COR-L47 (cell line): Measurements from ENCODE around the gene MORN2.
A peak's percentile ranks its signal among the peaks of the same experiment; 100 is the strongest.
"Not testable (repeated sequence)": the region's sequence is repeated elsewhere in the genome, so short reads cannot be mapped to it uniquely, and the experiment has no call there.

Source experiments
- DNase-seq: peaks from one replicate; lab custom pipeline; 2025; lab: John Stamatoyannopoulos, UW

MORN2 gene

DNA sequence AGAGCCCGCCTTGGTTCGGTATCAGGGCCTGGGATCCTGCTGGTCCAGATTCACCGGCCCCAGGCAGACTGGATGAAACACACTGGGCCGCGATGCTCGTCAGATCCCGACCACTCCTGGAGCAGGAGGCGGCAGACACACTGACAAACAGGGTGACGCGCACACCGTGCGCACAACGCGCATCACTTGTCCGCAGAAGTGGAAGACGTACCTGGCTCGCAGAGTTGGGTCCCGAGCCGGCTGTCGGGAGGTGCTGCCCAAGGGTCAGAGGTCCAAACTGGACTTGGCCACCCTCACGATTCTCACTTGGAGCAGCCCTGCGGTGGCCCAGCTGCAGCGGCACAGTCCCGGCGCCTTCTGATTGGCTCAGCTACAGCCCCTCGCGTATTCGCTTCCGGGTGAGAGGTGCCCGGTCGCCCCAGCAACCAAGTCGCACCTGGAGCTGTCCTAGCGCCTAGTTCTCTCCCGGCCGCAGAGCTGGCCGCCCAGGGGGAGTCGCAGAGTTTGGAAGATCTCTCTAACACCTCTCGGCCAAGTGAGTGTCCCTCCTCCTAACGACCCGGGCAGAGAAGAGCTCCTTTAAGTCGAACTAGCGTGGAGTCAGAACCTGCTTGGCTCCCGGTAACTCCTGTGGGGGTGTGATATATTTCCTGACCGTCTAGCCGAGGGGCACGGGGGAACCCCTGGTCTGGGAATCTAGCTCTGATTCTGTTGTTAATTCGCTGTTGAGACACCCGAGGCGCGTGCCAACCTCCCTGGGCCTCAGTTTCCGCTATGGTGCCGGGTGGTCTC lies at the start of gene MORN2, which contains the start of gene DHX57:
Gene MORN2 (plus strand): TSS at position 401 of the 792 bp plus-strand sequence.
Gene DHX57 (minus strand): TSS at position 359 of the 792 bp plus-strand sequence. CDS start 7,529 bp downstream, outside the sequence.
- peak; percentile 73 for DNase-seq

DNA sequence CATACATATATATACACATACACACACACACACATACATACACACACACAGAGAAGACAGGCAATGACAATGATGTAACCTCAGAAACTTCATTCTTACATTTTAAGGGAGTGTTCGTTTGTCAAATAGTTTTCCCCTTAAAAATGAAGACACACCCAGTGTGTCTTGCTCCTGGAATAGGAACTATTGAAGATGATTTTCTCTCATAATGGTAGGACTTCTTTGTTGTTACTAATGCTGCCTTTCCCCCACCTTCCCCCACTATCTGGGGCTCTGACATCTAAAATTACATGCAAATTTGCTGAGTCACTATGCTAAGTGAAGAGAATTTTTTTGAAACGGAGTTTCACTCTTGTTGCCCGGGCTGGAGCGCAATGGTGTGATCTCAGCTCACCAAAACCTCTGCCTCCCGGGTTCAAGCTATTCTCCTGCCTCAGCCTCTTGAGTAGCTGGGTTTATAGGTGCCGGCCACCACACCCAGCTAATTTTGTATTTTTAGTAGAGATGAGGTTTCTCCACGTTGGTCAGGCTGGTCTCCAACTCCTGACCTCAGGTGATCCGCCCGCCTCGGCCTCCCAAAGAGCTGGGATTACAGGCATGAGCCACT lies 48.1 kb upstream of the MORN2 start:
- not testable (repeated sequence) for DNase-seq

GRCh38 chr2:38828460-38828859 lies 47.3 kb upstream of the MORN2 start:
- no peak for DNase-seq

- DNase-seq = no peak
These were observed 45.8 kb upstream of the MORN2 start for GRCh38 chr2:38829971-38830370.

DNA sequence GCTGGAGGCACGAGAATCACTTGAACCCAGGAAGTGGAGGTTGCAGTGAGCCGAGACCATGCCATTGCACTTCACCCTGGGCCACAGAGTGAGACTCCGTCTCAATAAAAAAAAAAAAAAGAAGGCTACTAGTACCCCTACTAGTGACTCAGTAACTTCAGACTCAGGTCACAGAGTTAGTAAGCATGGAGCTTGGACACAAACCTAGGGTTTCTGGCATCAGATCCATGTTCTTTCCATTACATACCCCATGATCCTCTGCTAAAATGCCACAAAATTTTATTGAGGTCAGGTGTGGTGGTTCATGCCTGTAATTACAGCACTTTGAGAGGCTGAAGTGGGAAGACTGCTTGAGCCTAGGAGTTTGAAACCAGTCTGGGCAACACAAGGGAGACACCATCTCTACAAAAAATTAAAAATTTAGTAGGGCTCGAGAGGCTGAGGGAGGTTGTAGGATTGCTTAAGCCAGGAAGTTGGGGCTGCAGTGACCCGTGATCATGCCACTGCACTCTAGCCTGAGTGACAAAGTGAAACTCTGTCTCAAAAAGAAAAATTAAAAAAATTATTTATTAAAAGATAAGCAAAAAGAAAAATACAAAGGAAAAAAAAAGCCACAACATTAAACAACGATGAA lies 45.1 kb upstream of the MORN2 start:
- DNase-seq = no peak

- DNase-seq = peak; percentile 4
These were observed 40.7 kb upstream of the MORN2 start for GRCh38 chr2:38835015-38835601.

- DNase-seq = no peak
These were observed 39.8 kb upstream of the MORN2 start for GRCh38 chr2:38835990-38836389.

DNA sequence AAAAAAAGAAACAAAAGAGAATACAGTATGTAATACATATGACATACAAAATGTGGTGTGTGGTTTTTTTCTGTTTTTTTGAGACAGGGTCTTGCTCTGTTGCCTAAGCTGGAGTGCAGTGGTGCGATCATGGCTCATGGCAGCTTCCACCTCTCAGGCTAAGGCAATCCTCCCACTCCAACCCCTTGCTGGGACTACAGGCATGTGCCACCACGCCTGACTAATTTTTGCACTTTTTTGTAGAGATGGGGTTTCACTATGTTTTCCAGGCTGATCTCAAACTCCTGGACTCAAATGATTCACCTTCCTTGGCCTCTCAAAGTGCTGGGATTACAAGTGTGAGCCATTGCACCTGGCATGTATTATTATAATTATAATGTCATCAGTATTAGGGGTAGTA lies 39.0 kb upstream of the MORN2 start:
- DNase-seq = no peak

- no peak for DNase-seq
These were observed 25.7 kb upstream of the MORN2 start for GRCh38 chr2:38850045-38850444.

GRCh38 chr2:38856165-38856564 lies 19.6 kb upstream of the MORN2 start:
- DNase-seq = no peak

DNA sequence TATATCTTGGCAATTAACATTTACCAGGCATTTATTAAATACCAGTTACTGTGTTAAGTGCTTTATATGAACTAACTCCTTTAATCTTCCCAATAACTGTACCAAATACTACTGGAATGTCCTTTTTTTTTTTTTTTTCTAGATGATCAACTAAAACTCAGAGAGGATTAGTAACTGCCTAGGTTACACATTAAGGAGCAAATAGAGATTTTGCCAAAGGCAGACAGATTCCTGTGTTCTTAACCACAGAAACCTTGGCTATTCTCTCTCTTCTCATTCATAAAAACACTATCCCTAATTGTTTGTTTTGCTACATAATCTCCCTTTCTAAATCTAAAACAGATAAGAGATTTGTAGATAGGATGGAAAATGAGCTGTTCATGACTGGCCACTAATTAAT lies 13.3 kb upstream of the MORN2 start:
- no peak for DNase-seq

DNA sequence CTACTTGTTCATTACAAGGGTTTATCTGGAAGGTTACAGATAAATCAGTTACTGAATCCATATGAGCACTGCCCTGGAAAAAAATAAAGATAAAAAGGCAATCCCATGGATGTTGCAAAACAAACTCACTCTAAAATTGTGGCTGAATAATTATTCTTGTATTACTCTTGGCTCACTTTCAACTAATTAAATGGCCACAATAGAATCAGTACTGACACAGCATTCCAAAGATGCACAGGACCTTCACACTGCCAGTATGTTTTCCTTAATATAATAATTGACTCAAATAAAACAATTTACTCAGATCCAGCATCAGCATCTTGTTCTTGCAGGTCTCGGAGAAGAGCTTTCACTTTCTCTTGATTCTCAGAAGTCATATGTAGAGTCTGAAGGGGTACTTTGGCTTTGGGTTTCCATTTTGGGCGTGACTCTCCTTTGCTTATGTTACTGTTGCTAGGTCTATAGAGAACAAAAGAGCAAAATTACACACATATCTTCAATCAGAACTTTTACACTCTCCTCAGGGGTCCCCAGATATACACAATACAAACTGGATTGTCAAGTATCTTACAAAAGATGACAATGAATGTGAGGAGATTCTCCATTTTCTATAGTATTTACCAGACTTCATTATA lies 12.6 kb upstream of the MORN2 start:
- no peak for DNase-seq

GRCh38 chr2:38866773-38867443 lies 8.9 kb upstream of the MORN2 start:
- no peak for DNase-seq

GRCh38 chr2:38871432-38871831 lies 4.3 kb upstream of the MORN2 start:
- no peak for DNase-seq

GRCh38 chr2:38873763-38874162 lies 2.0 kb upstream of the MORN2 start:
- no peak for DNase-seq

DNA sequence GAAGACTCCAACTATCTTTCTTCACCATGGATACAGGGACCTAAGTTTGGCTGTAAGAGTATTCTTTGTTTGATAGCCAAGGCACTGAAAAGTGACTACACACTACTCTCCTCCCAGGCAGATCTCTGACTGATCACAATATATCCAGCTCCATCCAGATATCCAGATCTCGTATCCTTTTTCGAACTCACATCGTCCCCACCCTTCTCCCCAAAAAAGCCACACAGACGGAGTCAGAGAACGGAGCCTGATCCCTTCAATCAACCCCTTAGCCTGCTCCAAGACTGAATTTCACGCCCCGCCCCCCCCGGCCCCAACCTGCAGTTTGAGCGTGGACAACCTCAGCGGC lies 575 bp upstream of the MORN2 start:
- DNase-seq = no peak

DNA sequence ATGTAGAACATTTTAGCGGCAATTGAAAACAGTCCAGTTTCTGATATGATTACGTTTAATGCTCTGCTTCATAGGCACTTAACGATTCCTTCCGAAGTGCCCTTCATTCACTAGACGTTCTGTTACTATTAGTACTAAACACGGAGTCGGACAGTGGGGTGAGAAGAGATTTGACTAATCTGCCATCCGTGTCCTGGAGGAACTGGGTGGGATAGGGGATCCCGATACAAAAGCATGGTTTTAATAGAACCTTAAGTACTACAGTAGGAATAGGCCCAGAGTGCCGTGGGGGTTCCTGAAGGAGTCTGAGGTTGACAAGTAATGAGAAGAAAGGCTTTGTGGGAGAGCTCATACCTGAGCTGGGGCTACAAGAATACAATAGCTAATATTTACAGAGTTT lies 631 bp downstream of the MORN2 start:
- DNase-seq = no peak

GRCh38 chr2:38886063-38886462 lies 10.3 kb downstream of the MORN2 start:
- DNase-seq = no peak

DNA sequence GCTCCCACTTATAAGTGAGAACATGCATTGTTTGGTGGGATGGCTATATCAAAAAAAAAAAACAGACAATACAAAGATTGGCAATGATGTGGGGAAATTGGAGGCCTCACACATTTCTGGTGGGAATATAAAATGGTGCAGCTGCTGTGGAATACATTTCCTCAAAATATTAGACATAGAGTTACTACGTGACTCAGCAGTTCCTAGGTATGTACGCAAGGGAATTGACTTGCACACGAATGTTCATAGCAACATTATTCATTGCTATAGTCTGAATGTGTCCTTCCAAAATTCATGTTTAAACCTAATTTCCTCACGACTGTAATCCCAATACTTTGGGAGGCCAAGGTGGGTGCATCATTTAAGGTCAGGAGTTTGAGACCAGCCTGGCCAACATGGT lies 11.6 kb downstream of the MORN2 start:
- DNase-seq = no peak

DNA sequence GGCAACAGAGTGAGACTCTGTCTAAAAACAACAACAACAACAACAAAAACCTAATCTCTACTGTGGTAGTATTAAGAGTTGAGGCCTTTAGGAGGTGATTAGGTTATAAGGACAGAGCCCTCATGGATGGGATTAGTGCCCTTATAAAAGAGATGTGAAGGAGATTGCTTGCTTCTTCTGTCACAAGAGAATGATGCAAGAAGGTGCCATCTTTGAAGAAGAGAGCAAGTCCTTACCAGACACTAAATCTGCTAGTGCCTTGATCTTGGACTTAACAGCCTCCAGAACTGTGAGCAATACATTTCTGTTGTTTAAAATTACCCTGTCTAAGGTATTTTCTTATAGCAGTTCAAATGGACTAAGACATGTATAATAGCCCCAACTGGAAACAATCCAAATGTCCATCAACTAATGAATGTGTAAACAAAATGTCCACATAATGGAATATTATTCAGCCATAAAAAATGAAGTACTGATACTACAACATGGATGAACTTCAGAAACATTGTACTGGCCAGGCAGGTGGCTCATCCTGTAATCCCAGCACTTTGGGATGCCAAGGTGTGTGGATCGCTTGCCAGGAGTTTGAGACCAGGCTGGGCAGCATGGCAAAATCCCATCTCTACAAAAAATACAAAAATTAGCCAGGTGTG lies 12.3 kb downstream of the MORN2 start:
- no peak for DNase-seq

GRCh38 chr2:38889045-38889444 lies 13.3 kb downstream of the MORN2 start:
- no peak for DNase-seq
